ENCODE data around the gene SH3PXD2A. TPM values are rescaled to one million over a fixed set of nuclear protein-coding genes. Genes with fewer than 3 reads are reported as not detected.
"Not testable (repeated sequence)": the region's sequence is repeated elsewhere in the genome, so short reads cannot be mapped to it uniquely, and the experiment has no call there.

SH3PXD2A gene
- total RNA-seq, 1 donor from 2014 or later, result 2.3 TPM

DNA sequence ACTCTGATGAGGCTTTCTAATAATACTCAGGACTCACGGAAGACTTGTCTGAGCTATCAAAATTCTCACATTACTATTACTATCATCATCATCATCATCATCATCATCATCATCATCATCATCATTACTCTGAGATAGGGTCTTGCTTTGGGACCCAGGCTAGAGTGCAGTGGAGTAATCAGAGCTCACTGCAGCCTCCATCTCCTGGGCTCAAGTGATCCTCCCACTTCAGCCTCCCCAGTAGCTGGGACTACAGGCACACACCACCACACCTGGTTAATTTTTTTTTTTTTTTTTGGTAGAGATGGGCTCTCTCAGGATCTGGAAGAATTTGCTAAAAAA is 249.3 kb downstream of the SH3PXD2A start:
- not testable (repeated sequence) for H3K27ac Mint-ChIP-seq; H3K27ac ChIP-seq; H3K9me3 ChIP-seq (ENCODE audit: low read depth); H3K27me3 ChIP-seq; H3K4me2 ChIP-seq; H3K4me1 Mint-ChIP-seq; H3K9me3 Mint-ChIP-seq; H2AFZ ChIP-seq (replicated peaks); H3K4me3 Mint-ChIP-seq; DNase-seq (ENCODE audit: low spot score); H4K20me1 ChIP-seq (ENCODE audit: low read depth); H3K9ac ChIP-seq; H3F3A ChIP-seq (ENCODE audit: low read depth); H3K4me1 ChIP-seq; H3K36me3 ChIP-seq; H3K79me2 ChIP-seq (ENCODE audit: low read depth); H3K4me3 ChIP-seq
- peaks cover 11% of the 10 kb centered on the region for H3K27me3 Mint-ChIP-seq (ENCODE audit: insufficient read depth, low read depth)
- H3K36me3 Mint-ChIP-seq, result peaks cover 19% of the 10 kb centered on the region

- Histone ChIP-seq H3K36me3 (no peaks in the 10 kb centered on the region), H3K4me2 (no peak overlapping the region)
Observed at GRCh38 chr10:103605359-103606096, 249.8 kb downstream of the SH3PXD2A start.

GRCh38 chr10:103603382-103603781 is 252.0 kb downstream of the SH3PXD2A start:
- Mint-ChIP-seq H3K27me3 (ENCODE audit: insufficient read depth, low read depth) (peaks cover 8% of the 10 kb centered on the region), H3K9me3 (peaks cover 5% of the 10 kb centered on the region), H3K27ac (no peak overlapping the region), H3K4me3 (no peak overlapping the region), H3K4me1 (peaks cover 6% of the 10 kb centered on the region), H3K36me3 (peaks cover 15% of the 10 kb centered on the region)
- H3K9ac ChIP-seq, result no peak overlapping the region
- H3K4me3 ChIP-seq, result no peak overlapping the region
- H3K4me1 ChIP-seq, result no peaks in the 10 kb centered on the region
- H3K27me3 ChIP-seq, result no peaks in the 10 kb centered on the region
- no peak for DNase-seq (ENCODE audit: low spot score)
- no peak overlapping the region for H3K4me2 ChIP-seq
- no peak for TF ChIP-seq CTCF (IDR thresholded peaks at IDR 0.05)
- no peaks in the 10 kb centered on the region for H4K20me1 ChIP-seq (ENCODE audit: low read depth)
- H2AFZ ChIP-seq (replicated peaks), result no peak overlapping the region
- H3F3A ChIP-seq (ENCODE audit: low read depth), result no peaks in the 10 kb centered on the region
- H3K27ac ChIP-seq, result no peak overlapping the region
- H3K79me2 ChIP-seq (ENCODE audit: low read depth), result no peaks in the 10 kb centered on the region
- no peaks in the 10 kb centered on the region for H3K9me3 ChIP-seq (ENCODE audit: low read depth)
- H3K36me3 ChIP-seq, result no peaks in the 10 kb centered on the region

More at GRCh38 chr10:103605359-103606096, 249.8 kb downstream of the SH3PXD2A start:
- H3K9me3 Mint-ChIP-seq, result peaks cover 7% of the 10 kb centered on the region
- peaks cover 5% of the 10 kb centered on the region for H3K4me1 Mint-ChIP-seq
- no peaks in the 10 kb centered on the region for H3K79me2 ChIP-seq (ENCODE audit: low read depth)
- H3F3A ChIP-seq (ENCODE audit: low read depth), result no peaks in the 10 kb centered on the region
- no peaks in the 10 kb centered on the region for H3K4me1 ChIP-seq
- TF ChIP-seq EZH2 (IDR thresholded peaks at IDR 0.05), result no peak
- TF ChIP-seq EZH2phosphoT487 (IDR thresholded peaks at IDR 0.05), result no peak
- peak; percentile 51 for TF ChIP-seq CTCF (IDR thresholded peaks at IDR 0.05)
- peaks cover 11% of the 10 kb centered on the region for H3K27me3 Mint-ChIP-seq (ENCODE audit: insufficient read depth, low read depth)
- no peak overlapping the region for H3K4me3 Mint-ChIP-seq
- H3K27ac ChIP-seq, result no peak overlapping the region
- no peak overlapping the region for H3K27ac Mint-ChIP-seq
- no peak overlapping the region for H3K4me3 ChIP-seq
- H3K27me3 ChIP-seq, result no peaks in the 10 kb centered on the region
- no peak overlapping the region for H3K9ac ChIP-seq
- no peaks in the 10 kb centered on the region for H3K9me3 ChIP-seq (ENCODE audit: low read depth)
- H3K36me3 Mint-ChIP-seq, result peaks cover 19% of the 10 kb centered on the region
- no peaks in the 10 kb centered on the region for H4K20me1 ChIP-seq (ENCODE audit: low read depth)
- H2AFZ ChIP-seq (replicated peaks), result no peak overlapping the region
- DNase-seq (ENCODE audit: low spot score), result peak; percentile 30

GRCh38 chr10:103602852-103603155 is 252.6 kb downstream of the SH3PXD2A start:
- no peak overlapping the region for H3K9ac ChIP-seq
- no peaks in the 10 kb centered on the region for H3K27me3 ChIP-seq
- no peak overlapping the region for H3K27ac Mint-ChIP-seq
- no peaks in the 10 kb centered on the region for H3K4me1 ChIP-seq
- H3K36me3 ChIP-seq, result no peaks in the 10 kb centered on the region
- peaks cover 13% of the 10 kb centered on the region for H3K36me3 Mint-ChIP-seq
- no peak overlapping the region for H3K27ac ChIP-seq
- no peak overlapping the region for H3K4me2 ChIP-seq
- no peak for DNase-seq (ENCODE audit: low spot score)
- no peaks in the 10 kb centered on the region for H3K9me3 ChIP-seq (ENCODE audit: low read depth)
- H3K4me3 Mint-ChIP-seq, result no peak overlapping the region
- H3K4me1 Mint-ChIP-seq, result peaks cover 6% of the 10 kb centered on the region
- no peak for TF ChIP-seq EZH2phosphoT487 (IDR thresholded peaks at IDR 0.05)
- no peak for TF ChIP-seq EZH2 (IDR thresholded peaks at IDR 0.05)
- no peak for TF ChIP-seq CTCF (IDR thresholded peaks at IDR 0.05)
- H4K20me1 ChIP-seq (ENCODE audit: low read depth), result no peaks in the 10 kb centered on the region
- H3K9me3 Mint-ChIP-seq, result peaks cover 3% of the 10 kb centered on the region
- H3K79me2 ChIP-seq (ENCODE audit: low read depth), result no peaks in the 10 kb centered on the region
- H2AFZ ChIP-seq (replicated peaks), result no peak overlapping the region
- no peaks in the 10 kb centered on the region for H3F3A ChIP-seq (ENCODE audit: low read depth)
- H3K27me3 Mint-ChIP-seq (ENCODE audit: insufficient read depth, low read depth), result peaks cover 8% of the 10 kb centered on the region
- no peak overlapping the region for H3K4me3 ChIP-seq

All from neural progenitor cell (in vitro differentiated cells).